ENCODE results near the gene IFI27L2. TPM values are rescaled to one million over a fixed set of nuclear protein-coding genes. Genes with fewer than 3 reads are reported as not detected.

The IFI27L2 gene
- total and polyA plus RNA-seq, 2 donors (not counting 1 experiment from before 2014, with no cell fraction given), result 91.4 to 225 TPM

- H3K4me1 ChIP-seq (ENCODE audit: control insufficient read depth, extremely low read depth, insufficient read depth, low read length), result peaks cover 7% of the 10 kb centered on the region
- H3K9ac ChIP-seq (ENCODE audit: insufficient read depth, low read length), result no peak overlapping the region
- no peaks in the 10 kb centered on the region for H4K20me1 ChIP-seq (ENCODE audit: control insufficient read depth, extremely low read depth, insufficient read depth, low read length)
- H3K27me3 ChIP-seq (ENCODE audit: control insufficient read depth, insufficient read depth, low read length), result no peaks in the 10 kb centered on the region
- H3K4me2 ChIP-seq (ENCODE audit: extremely low read depth, insufficient read depth, low read length), result no peak overlapping the region
- no peak overlapping the region for H3K27ac ChIP-seq (ENCODE audit: insufficient read depth, low read length)
- H3K79me2 ChIP-seq (ENCODE audit: control insufficient read depth, insufficient read depth, low read length), result no peaks in the 10 kb centered on the region
- DNase-seq (ENCODE audit: low read depth in 2 of 2), result peak; percentile 56 to 72
- no peak overlapping the region for H3K4me3 ChIP-seq (replicated peaks in 1 of 4; ENCODE audit: control extremely low read depth in 1 of 4, insufficient read depth in 1 of 4, low read depth in 3 of 4, low read length in 4 of 4)
- no peaks in the 10 kb centered on the region for H3K9me3 ChIP-seq (ENCODE audit: control insufficient read depth, insufficient read depth, low read depth, low read length)
- no peaks in the 10 kb centered on the region for H3K36me3 ChIP-seq (ENCODE audit: control insufficient read depth, insufficient read depth, low read length)
- no peak for TF ChIP-seq EZH2 (IDR thresholded peaks at IDR 0.05; ENCODE audit: low read length, missing control alignments)
- TF ChIP-seq, protein P1, sequence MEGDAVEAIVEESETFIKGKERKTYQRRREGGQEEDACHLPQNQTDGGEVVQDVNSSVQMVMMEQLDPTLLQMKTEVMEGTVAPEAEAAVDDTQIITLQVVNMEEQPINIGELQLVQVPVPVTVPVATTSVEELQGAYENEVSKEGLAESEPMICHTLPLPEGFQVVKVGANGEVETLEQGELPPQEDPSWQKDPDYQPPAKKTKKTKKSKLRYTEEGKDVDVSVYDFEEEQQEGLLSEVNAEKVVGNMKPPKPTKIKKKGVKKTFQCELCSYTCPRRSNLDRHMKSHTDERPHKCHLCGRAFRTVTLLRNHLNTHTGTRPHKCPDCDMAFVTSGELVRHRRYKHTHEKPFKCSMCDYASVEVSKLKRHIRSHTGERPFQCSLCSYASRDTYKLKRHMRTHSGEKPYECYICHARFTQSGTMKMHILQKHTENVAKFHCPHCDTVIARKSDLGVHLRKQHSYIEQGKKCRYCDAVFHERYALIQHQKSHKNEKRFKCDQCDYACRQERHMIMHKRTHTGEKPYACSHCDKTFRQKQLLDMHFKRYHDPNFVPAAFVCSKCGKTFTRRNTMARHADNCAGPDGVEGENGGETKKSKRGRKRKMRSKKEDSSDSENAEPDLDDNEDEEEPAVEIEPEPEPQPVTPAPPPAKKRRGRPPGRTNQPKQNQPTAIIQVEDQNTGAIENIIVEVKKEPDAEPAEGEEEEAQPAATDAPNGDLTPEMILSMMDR (conservative IDR thresholded peaks at IDR 0.05 in 1 of 2, IDR thresholded peaks at IDR 0.05 in 1 of 2; ENCODE audit: low read depth in 1 of 2, low read length in 2 of 2), result no peak
- H2AFZ ChIP-seq (ENCODE audit: low read length), result no peak overlapping the region
These were observed 28.6 kb downstream of the IFI27L2 start for GRCh38 chr14:94100847-94101246.

DNA sequence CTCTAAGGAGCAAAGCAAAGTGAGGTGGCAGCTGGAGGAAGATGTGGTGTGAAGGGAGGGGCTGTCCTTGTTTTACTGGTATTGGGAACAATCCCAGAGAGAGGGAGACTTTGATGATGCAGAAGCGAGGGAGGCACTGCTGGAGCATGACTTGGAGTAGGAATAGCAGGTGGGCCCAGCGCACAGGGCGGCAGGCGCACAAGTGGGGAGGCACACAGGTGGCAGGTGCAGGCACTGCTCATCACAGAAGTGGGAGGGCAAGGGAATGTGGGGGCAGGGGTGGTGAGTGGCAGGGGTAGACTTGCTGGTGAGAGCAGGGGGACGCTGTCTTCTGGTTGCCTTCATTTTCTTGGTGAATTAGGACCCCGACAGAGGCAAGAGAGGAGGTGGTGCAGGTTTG lies 30.4 kb downstream of the IFI27L2 start:
- Histone ChIP-seq H2AFZ (ENCODE audit: low read length) (no peak overlapping the region), H3K27ac (ENCODE audit: insufficient read depth, low read length) (no peak overlapping the region), H3K4me2 (ENCODE audit: extremely low read depth, insufficient read depth, low read length) (no peak overlapping the region), H3K79me2 (ENCODE audit: control insufficient read depth, insufficient read depth, low read length) (no peaks in the 10 kb centered on the region), H3K27me3 (ENCODE audit: control insufficient read depth, insufficient read depth, low read length) (no peaks in the 10 kb centered on the region), H3K4me1 (ENCODE audit: control insufficient read depth, extremely low read depth, insufficient read depth, low read length) (peaks cover 7% of the 10 kb centered on the region), H3K36me3 (ENCODE audit: control insufficient read depth, insufficient read depth, low read length) (no peaks in the 10 kb centered on the region), H4K20me1 (ENCODE audit: control insufficient read depth, extremely low read depth, insufficient read depth, low read length) (no peaks in the 10 kb centered on the region), H3K9ac (ENCODE audit: insufficient read depth, low read length) (no peak overlapping the region), H3K4me3 (replicated peaks in 1 of 4; ENCODE audit: control extremely low read depth in 1 of 4, insufficient read depth in 1 of 4, low read depth in 3 of 4, low read length in 4 of 4) (no peak overlapping the region), H3K9me3 (ENCODE audit: control insufficient read depth, insufficient read depth, low read depth, low read length) (no peaks in the 10 kb centered on the region)
- no peak for DNase-seq (ENCODE audit: low read depth in 2 of 2)
- TF ChIP-seq EZH2 (IDR thresholded peaks at IDR 0.05; ENCODE audit: low read length, missing control alignments), result no peak
- TF ChIP-seq, protein P1 (conservative IDR thresholded peaks at IDR 0.05 in 1 of 2, IDR thresholded peaks at IDR 0.05 in 1 of 2; ENCODE audit: low read depth in 1 of 2, low read length in 2 of 2), result no peak

- no peak overlapping the region for H2AFZ ChIP-seq (ENCODE audit: low read length)
- no peaks in the 10 kb centered on the region for H3K27me3 ChIP-seq (ENCODE audit: control insufficient read depth, insufficient read depth, low read length)
- no peaks in the 10 kb centered on the region for H4K20me1 ChIP-seq (ENCODE audit: control insufficient read depth, extremely low read depth, insufficient read depth, low read length)
- peak in 1 of 2 donors; percentile 62 for DNase-seq (ENCODE audit: low read depth in 2 of 2)
- peak overlapping the region; percentile 16 for H3K27ac ChIP-seq (ENCODE audit: insufficient read depth, low read length)
- no peaks in the 10 kb centered on the region for H3K79me2 ChIP-seq (ENCODE audit: control insufficient read depth, insufficient read depth, low read length)
- H3K4me1 ChIP-seq (ENCODE audit: control insufficient read depth, extremely low read depth, insufficient read depth, low read length), result peaks cover 7% of the 10 kb centered on the region
- no peak overlapping the region for H3K9ac ChIP-seq (ENCODE audit: insufficient read depth, low read length)
- no peaks in the 10 kb centered on the region for H3K36me3 ChIP-seq (ENCODE audit: control insufficient read depth, insufficient read depth, low read length)
- no peak overlapping the region for H3K4me2 ChIP-seq (ENCODE audit: extremely low read depth, insufficient read depth, low read length)
- no peak for TF ChIP-seq EZH2 (IDR thresholded peaks at IDR 0.05; ENCODE audit: low read length, missing control alignments)
- TF ChIP-seq, protein P1 (conservative IDR thresholded peaks at IDR 0.05 in 1 of 2, IDR thresholded peaks at IDR 0.05 in 1 of 2; ENCODE audit: low read depth in 1 of 2, low read length in 2 of 2), result no peak
- H3K9me3 ChIP-seq (ENCODE audit: control insufficient read depth, insufficient read depth, low read depth, low read length), result no peaks in the 10 kb centered on the region
- no peak overlapping the region for H3K4me3 ChIP-seq (replicated peaks in 1 of 4; ENCODE audit: control extremely low read depth in 1 of 4, insufficient read depth in 1 of 4, low read depth in 3 of 4, low read length in 4 of 4)
These were observed 30.9 kb downstream of the IFI27L2 start for GRCh38 chr14:94098326-94098992.
